GM12878 (cell line): ENCODE results near the gene OSBPL2. TPM values are rescaled to one million over a fixed set of nuclear protein-coding genes. Genes with fewer than 3 reads are reported as not detected.

Source experiments
- ATAC-seq: fragments of 200-7000 bp; cut with Tn5 transposase; 3 replicates; pipeline ENCODE4 v1.9.1; 2020; ENCODE audit warnings: mild to moderate bottlenecking, moderate library complexity
- BruUV-seq: library from RNA; stranded (reverse); fragments of 400-500 nt; replicated peaks from 2 replicates; lab custom pipeline; 2021; lab: Mats Ljungman, UMichigan
- CTCF ChIA-PET: fragments of 300-600 bp; sonication (Branson Sonifier 250); formaldehyde crosslinking; extraction: SDS; loops from one replicate; lab custom pipeline; 2021; ENCODE audit warnings: inconsistent platforms; lab: Yijun Ruan, JAX
- POLR2A ChIA-PET: fragments of 350-600 bp; formaldehyde crosslinking; extraction: SDS; loops from one replicate; lab custom pipeline; 2021; ENCODE audit warnings: inconsistent platforms; lab: Charles Lee
- RAD21 ChIA-PET: fragments of 300-600 bp; sonication (Branson Sonifier 250); formaldehyde crosslinking; loops from one replicate; lab custom pipeline; 2023; ENCODE audit warnings: antibody characterized with exemption; ENCODE audit not compliant: unreplicated experiment; lab: Charles Lee
- SMC1A ChIA-PET: fragments of 300-600 bp; sonication (Branson Sonifier 250); formaldehyde crosslinking; loops from one replicate; lab custom pipeline; 2023; ENCODE audit not compliant: unreplicated experiment, uncharacterized antibody; lab: Charles Lee
- DNase-seq: peaks from one replicate; pipeline ENCODE4 v3.0.0-alpha.2; 2011; ENCODE audit warnings: low read depth, low spot score
- FAIRE-seq: peaks from 3 replicates; lab custom pipeline; 2011; peaks lifted over from hg19 to GRCh38; lab: Jason Lieb, UNC
- H2AFZ ChIP-seq: 2 replicates; pipeline ENCODE4 v1.6.0; 2011; ENCODE audit warnings: low read depth, low read length, control low read depth; ENCODE audit not compliant: control insufficient read depth
- H3K27ac ChIP-seq: 2 replicates; pipeline ENCODE4 v1.5.1; 2011; ENCODE audit warnings: control low read depth; ENCODE audit not compliant: control insufficient read depth, insufficient read depth
- H3K27me3 ChIP-seq, 2 experiments: replicated peaks in 1 of 2; 2 replicates each; pipeline versions ENCODE4 v1.6.0 to v1.6.1; 2011; ENCODE audit warnings: low read length in 1 of 2; ENCODE audit not compliant: control insufficient read depth in 2 of 2, insufficient read depth in 2 of 2
- H3K36me3 ChIP-seq, 2 experiments: 2 replicates each; pipeline ENCODE4 v1.5.1; 2011; ENCODE audit warnings: low read length in 1 of 2; ENCODE audit not compliant: control insufficient read depth in 2 of 2, insufficient read depth in 2 of 2
- H3K4me1 ChIP-seq: 2 replicates; pipeline ENCODE4 v1.6.1; 2011; ENCODE audit warnings: mild to moderate bottlenecking, low read length, moderate library complexity, mixed read lengths; ENCODE audit not compliant: control insufficient read depth, insufficient read depth
- H3K4me2 ChIP-seq: 2 replicates; pipeline ENCODE4 v1.6.0; 2011; ENCODE audit warnings: control low read depth; ENCODE audit not compliant: control insufficient read depth, insufficient read depth
- H3K4me3 ChIP-seq: fragments of 200-600 bp; sonication (generic); 2 replicates; pipeline ENCODE4 v1.5.1; 2016
- H3K79me2 ChIP-seq: 2 replicates; pipeline ENCODE4 v1.6.0; 2011; ENCODE audit warnings: low read length; ENCODE audit not compliant: control insufficient read depth, insufficient read depth
- H3K9ac ChIP-seq: 2 replicates; pipeline ENCODE4 v1.8.0; 2011; ENCODE audit warnings: low read length, control low read depth, mixed read lengths; ENCODE audit not compliant: control insufficient read depth, insufficient read depth
- H3K9me3 ChIP-seq: replicated peaks from 3 replicates; pipeline ENCODE4 v1.5.1; 2011; ENCODE audit warnings: mild to moderate bottlenecking, low read length; ENCODE audit not compliant: control insufficient read depth, insufficient read depth
- H4K20me1 ChIP-seq: 2 replicates; pipeline ENCODE4 v1.6.0; 2011; ENCODE audit not compliant: control insufficient read depth, insufficient read depth
- ATF7 ChIP-seq: fragments of 450-650 bp; IDR thresholded peaks from 2 replicates; pipeline ENCODE4 v1.6.1; 2016; ENCODE audit warnings: low read depth, mild to moderate bottlenecking
- ELK1 ChIP-seq: IDR thresholded peaks from 2 replicates; pipeline ENCODE4 v1.6.1; 2012; ENCODE audit warnings: low read depth, low read length, improper control_type of control experiment
- IRF4 ChIP-seq: IDR thresholded peaks from 2 replicates; pipeline ENCODE4 v1.6.1; 2011; ENCODE audit warnings: low read depth, low read length
- JUNB ChIP-seq: IDR thresholded peaks from 2 replicates; pipeline ENCODE4 v1.6.1; 2016; ENCODE audit warnings: antibody characterized with exemption, mild to moderate bottlenecking
- REST ChIP-seq: IDR thresholded peaks from 2 replicates; pipeline ENCODE4 v1.6.1; 2012; ENCODE audit warnings: mild to moderate bottlenecking, low read depth, low read length
- SUPT20H ChIP-seq: IDR thresholded peaks from 2 replicates; pipeline ENCODE4 v1.6.1; 2011; ENCODE audit warnings: low read depth, mild to moderate bottlenecking, low read length, moderate library complexity, borderline replicate concordance; ENCODE audit not compliant: control insufficient read depth
- ZBTB40 ChIP-seq: fragments of 450-650 bp; IDR thresholded peaks from 2 replicates; pipeline ENCODE4 v1.6.1; 2016; ENCODE audit warnings: mild to moderate bottlenecking, moderate library complexity, borderline replicate concordance
- WGBS: methylation state at CpG from one replicate; pipeline ENCODE4 v1.1.6; 2016; ENCODE audit warnings: low lambda C conversion rate; ENCODE audit not compliant: insufficient replicate concordance, insufficient coverage; ENCODE audit errors: missing lambda C conversion rate; 5-methylcytosine and 5-hydroxymethylcytosine counted together
- in situ Hi-C: fragments of 300-500 bp; cut with MboI; formaldehyde crosslinking; loops from 9 replicates; pipeline ENCODE4 v1.14.3; 2018; ENCODE audit warnings: mixed read lengths
- intact Hi-C: fragments of 100-400 bp; cut with micrococcal nuclease; formaldehyde crosslinking; loops from one replicate; pipeline ENCODE4 v1.14.2; 2022; ENCODE audit not compliant: unreplicated experiment
- polyA plus RNA-seq, 11 experiments: library from polyadenylated mRNA; depleted of rRNA in 4 of 11; unstranded in 6 of 11; stranded (reverse) in 5 of 11; fragments of >200 nt; fragmentation: Nextera tagmentation in 4 of 11; fragmentation: Illumina TruSeq in 1 of 11; extraction: Ambion mirVana in 4 of 11; extraction: Trizol in 1 of 11; gene quantifications; 1 replicate in 1 of 11; 2 replicates in 10 of 11; pipeline versions ENCODE4 v1.2.1 to v1.2.3, GENCODE V29; 2011 to 2016; ENCODE audit warnings: inconsistent platforms in 2 of 11, missing spikeins in 2 of 11, low read depth in 1 of 11
- total RNA-seq, 4 experiments: library from RNA; depleted of rRNA in 3 of 4; stranded (reverse); fragments of >200 nt in 3 of 4; fragmentation: Illumina TruSeq in 1 of 4; extraction: Trizol in 1 of 4; gene quantifications; 2 replicates each; pipeline versions ENCODE4 v1.2.1 to v1.2.3, GENCODE V29; 2013 to 2021

OSBPL2 gene
- total and polyA plus RNA-seq, 10 of the 15 experiments (the other 5 are each of a cell fraction or from before 2014, with no cell fraction given): 2.8 to 22.3 (median 14.7) TPM

- FAIRE-seq (no peak), ATAC-seq (no peak), DNase-seq (no peak)
- Histone ChIP-seq H4K20me1 (no peaks in the 10 kb centered on the region), H2AFZ (no peak overlapping the region), H3K27me3 (no peaks in the 10 kb centered on the region), H3K9ac (no peak overlapping the region), H3K36me3 (peaks cover 0 to 4% of the 10 kb centered on the region in 2 experiments; a peak in 3 of 4 replicates), H3K4me2 (no peak overlapping the region), H3K79me2 (no peaks in the 10 kb centered on the region), H3K27ac (no peak overlapping the region), H3K4me1 (no peaks in the 10 kb centered on the region), H3K4me3 (no peak overlapping the region), H3K9me3 (no peaks in the 10 kb centered on the region; the same call in 2 of the 3 replicates)
- TF ChIP-seq SUPT20H (no peak), ATF7 (no peak), ELK1 (no peak), IRF4 (no peak), JUNB (no peak), REST (no peak), ZBTB40 (no peak)
- ChIA-PET RAD21 (no interaction called here), POLR2A (no interaction called here), SMC1A (no interaction called here), CTCF (no interaction called here)
- in situ Hi-C loops (no loop called here), intact Hi-C loops (no loop called here)
- 75% methylated on average over 17 of the region's 26 CpGs for WGBS
- no TSS peak for BruUV-seq
Measured at GRCh38 chr20:62313021-62313420, 74.7 kb downstream of the OSBPL2 start.
